ENCODE data around the gene POLR2B. TPM values are rescaled to one million over a fixed set of nuclear protein-coding genes. Genes with fewer than 3 reads are reported as not detected.
A peak's percentile ranks its signal among the peaks of the same experiment; 100 is the strongest.

POLR2B gene
- total and polyA plus RNA-seq, 2 of the 8 experiments (the other 6 are each of a cell fraction or from before 2014, with no cell fraction given) = 59.3 to 115 TPM

- TF ChIP-seq MAFK (IDR thresholded peaks at IDR 0.05; ENCODE audit: low read depth, low read length) = no peak
- TF ChIP-seq POLR2AphosphoS5 (IDR thresholded peaks at IDR 0.05; ENCODE audit: low read depth, low read length) = 0 out of 2 replicates have a peak, but pooled peaks have one; percentile 31
- TF ChIP-seq KDM4A (IDR thresholded peaks at IDR 0.05; ENCODE audit: low read depth, low read length, severe bottlenecking) = no peak
- no peak for TF ChIP-seq YY1 (IDR thresholded peaks at IDR 0.05; ENCODE audit: low read depth, low read length)
- no peak for TF ChIP-seq POLR2A (IDR thresholded peaks at IDR 0.05; ENCODE audit: control extremely low read depth in 1 of 2, low read depth in 2 of 2, low read length in 2 of 2)
- TF ChIP-seq CBX5 (IDR thresholded peaks at IDR 0.05; ENCODE audit: low read depth, low read length) = no peak
- no peak for TF ChIP-seq TBP (IDR thresholded peaks at IDR 0.05; ENCODE audit: low read depth, low read length)
- peak; percentile 53 for TF ChIP-seq ASH2L (IDR thresholded peaks at IDR 0.05; ENCODE audit: low read length)
- no peak for TF ChIP-seq RNF2 (IDR thresholded peaks at IDR 0.05; ENCODE audit: borderline replicate concordance, low read depth, low read length, missing control alignments, poor library complexity, severe bottlenecking)
- no peak for TF ChIP-seq CREB1 (IDR thresholded peaks at IDR 0.05)
- TF ChIP-seq SIX5 (IDR thresholded peaks at IDR 0.05; ENCODE audit: low read depth, low read length) = no peak
- no peak for TF ChIP-seq KDM5A (IDR thresholded peaks at IDR 0.05; ENCODE audit: low read length)
- no peak for TF ChIP-seq HDAC6 (IDR thresholded peaks at IDR 0.05; ENCODE audit: low read depth, low read length)
- no peak for TF ChIP-seq POU5F1 (IDR thresholded peaks at IDR 0.05; ENCODE audit: low read depth, low read length)
- TF ChIP-seq TCF12 (IDR thresholded peaks at IDR 0.05; ENCODE audit: low read depth, low read length) = no peak
- TF ChIP-seq BACH1 (IDR thresholded peaks at IDR 0.05; ENCODE audit: low read length) = no peak
- TF ChIP-seq, protein P1, sequence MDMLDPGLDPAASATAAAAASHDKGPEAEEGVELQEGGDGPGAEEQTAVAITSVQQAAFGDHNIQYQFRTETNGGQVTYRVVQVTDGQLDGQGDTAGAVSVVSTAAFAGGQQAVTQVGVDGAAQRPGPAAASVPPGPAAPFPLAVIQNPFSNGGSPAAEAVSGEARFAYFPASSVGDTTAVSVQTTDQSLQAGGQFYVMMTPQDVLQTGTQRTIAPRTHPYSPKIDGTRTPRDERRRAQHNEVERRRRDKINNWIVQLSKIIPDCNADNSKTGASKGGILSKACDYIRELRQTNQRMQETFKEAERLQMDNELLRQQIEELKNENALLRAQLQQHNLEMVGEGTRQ (IDR thresholded peaks at IDR 0.05; ENCODE audit: low read length) = no peak
- TF ChIP-seq NRF1 (IDR thresholded peaks at IDR 0.05; ENCODE audit: low read depth, low read length) = no peak
- no peak for TF ChIP-seq SP4 (IDR thresholded peaks at IDR 0.05; ENCODE audit: low read length)
- peak; percentile 70; the same call in 1 of the 2 replicates for TF ChIP-seq RBBP5 (IDR thresholded peaks at IDR 0.05; ENCODE audit: borderline replicate concordance, low read depth, low read length)
- peak in 2 of 3 experiments; percentile 12 to 16; a peak in 2 of 4 replicates for TF ChIP-seq CTCF (IDR thresholded peaks at IDR 0.05; ENCODE audit: control extremely low read depth in 1 of 3, insufficient read depth in 1 of 3, low read depth in 1 of 3, low read length in 3 of 3)
- TF ChIP-seq, protein P2, sequence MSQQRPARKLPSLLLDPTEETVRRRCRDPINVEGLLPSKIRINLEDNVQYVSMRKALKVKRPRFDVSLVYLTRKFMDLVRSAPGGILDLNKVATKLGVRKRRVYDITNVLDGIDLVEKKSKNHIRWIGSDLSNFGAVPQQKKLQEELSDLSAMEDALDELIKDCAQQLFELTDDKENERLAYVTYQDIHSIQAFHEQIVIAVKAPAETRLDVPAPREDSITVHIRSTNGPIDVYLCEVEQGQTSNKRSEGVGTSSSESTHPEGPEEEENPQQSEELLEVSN (IDR thresholded peaks at IDR 0.05) = 0 out of 2 replicates have a peak, but pooled peaks have one; percentile 8
- TF ChIP-seq RXRA (IDR thresholded peaks at IDR 0.05; ENCODE audit: insufficient read depth, low read depth, low read length) = no peak
Measured at GRCh38 chr4:56976837-56977320, 1.8 kb upstream of the POLR2B start (continued).
